ENCODE measurements around the gene ZNF584.
"Not testable (repeated sequence)": the region's sequence is repeated elsewhere in the genome, so short reads cannot be mapped to it uniquely, and the experiment has no call there.

ZNF584 gene

DNA sequence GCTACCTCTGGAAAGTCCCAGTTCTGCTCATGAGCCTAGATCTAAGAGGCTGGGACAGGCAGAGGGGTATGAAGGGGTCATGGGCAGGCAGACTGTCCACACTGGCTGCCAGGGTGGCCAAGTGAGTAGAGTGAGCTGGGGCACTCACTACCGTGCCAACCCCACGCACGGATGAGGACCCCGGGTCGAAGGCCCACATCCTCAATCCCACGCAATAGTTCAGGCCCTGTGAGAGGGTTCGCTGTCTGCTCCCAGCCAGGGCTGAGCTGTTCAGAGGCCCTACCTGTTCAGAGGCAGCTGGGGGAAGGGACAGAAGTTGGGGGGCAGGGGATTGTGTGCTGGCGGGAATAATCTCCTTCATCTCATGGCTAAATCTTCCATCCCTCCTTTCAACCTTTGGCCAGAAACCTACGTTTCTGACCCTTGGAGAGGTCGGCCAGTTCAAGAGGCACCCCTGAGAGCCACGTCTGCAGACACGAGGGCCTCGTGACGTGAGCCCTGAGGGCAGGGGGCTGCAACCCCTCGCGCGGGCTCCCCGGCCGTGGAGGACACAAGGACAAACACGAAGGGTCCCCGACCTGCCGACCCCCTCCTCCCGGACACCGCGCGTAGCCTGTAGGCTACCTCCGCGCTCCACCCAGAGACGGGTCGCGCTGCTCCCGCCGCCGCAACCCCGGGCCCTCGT lies 22.4 kb upstream of the ZNF584 start:
- DNase-seq, result no peak

- DNase-seq, result peak; percentile 99
Observed at GRCh38 chr19:58386576-58387337, 21.7 kb upstream of the ZNF584 start, which contains the start of gene RPS5. RPS5 (plus strand) TSS chr19:58387269; CDS start chr19:58388138, 869 bp downstream.

DNA sequence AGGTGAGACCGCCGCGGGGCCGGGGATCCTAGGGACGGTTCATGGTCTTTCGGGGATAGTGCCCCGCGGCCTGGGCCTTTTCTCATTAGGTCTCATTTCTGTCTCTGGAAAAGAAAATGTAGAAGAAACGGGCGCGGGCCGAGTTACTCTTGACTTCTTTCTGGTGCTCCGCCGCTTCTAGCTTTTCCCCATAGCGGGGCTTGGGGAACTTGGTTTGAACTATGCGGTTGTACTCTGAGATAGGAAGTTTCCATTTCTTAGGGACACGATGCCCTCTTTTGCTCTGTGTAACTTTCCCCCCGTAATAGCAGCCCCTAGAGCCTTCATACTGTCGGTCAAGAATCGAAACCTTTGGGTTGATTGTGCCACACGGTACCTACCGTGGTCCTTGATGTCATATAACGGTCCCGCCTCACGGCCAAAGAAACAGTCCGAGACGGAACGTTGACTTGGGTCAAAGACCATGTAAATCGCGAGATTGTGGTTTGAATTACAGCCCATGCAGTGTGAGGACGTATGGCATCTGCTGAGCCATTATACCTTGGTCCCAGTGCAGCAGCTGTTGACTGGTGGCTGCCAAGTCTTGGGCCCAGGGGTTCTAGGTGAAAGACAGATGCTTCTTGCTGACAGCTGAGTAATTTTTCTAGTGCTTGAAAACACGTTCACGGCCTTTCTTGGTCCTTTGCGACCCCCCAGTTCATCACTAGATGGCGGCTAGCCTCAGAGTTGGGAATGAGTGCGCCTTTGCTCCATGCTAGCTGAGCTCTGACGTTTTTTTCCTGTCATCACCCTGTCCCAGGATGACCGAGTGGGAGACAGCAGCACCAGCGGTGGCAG lies 20.9 kb upstream of the ZNF584 start:
- DNase-seq, result no peak

- no peak for DNase-seq
Observed at GRCh38 chr19:58388175-58388526, 20.3 kb upstream of the ZNF584 start.

DNA sequence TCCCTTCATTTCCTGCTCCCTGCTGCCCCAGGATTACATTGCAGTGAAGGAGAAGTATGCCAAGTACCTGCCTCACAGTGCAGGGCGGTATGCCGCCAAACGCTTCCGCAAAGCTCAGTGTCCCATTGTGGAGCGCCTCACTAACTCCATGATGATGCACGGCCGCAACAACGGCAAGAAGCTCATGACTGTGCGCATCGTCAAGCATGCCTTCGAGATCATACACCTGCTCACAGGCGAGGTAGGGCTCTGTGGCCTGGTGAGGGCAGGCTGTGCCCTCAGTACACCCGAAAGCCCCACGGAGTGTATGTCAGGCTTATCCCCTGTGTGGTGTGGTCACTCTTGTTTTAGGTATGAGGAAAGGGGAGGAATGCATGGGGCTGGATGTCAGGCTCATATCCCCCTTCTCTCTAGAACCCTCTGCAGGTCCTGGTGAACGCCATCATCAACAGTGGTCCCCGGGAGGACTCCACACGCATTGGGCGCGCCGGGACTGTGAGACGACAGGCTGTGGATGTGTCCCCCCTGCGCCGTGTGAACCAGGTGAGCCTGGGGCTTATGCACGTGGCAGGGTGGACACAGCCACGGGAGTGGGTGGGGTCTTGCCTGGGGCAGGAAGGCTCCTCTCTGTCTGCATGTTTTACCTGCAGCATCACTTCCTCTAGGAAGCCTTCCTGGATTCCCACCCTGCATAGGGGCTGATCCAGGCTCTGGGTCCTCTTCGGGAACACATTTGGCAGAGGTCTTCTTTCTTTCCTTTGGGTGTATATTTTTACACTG lies 15.3 kb upstream of the ZNF584 start:
- no peak for DNase-seq

DNA sequence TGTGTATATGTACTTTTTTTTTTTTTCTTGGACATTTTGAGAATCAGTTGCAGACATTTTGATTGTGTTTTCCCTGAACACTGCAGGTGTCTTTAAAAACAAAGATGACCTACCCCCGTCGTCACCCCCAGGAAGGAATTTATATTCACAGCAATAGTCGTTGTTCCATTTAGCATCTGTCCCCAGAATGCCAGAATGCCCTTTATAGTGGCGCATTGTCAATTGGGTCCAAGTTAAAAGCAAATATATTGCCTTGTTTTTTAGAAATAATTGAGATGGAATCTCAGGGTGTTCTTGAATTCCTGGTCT lies 14.8 kb upstream of the ZNF584 start:
- DNase-seq, result no peak

DNA sequence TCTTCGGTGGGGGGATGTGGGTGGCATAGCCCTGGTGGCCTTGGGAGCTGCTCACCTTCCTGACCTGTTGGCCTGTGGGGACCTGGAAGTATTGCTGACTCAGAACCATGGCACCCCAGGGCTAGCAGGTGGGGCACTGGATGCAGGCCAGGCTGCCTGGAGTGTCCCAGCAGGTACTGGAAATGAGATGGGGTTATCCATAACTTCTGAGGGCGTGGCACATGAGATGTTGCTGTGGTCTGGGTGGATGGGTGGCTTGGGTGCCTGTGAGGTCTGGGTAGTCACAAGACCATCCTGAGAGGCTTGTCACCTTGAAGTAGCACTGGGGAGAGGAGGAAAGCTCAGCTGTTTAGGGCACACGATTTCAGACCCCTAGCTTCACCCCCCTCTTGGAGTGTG lies 13.6 kb upstream of the ZNF584 start:
- no peak for DNase-seq

GRCh38 chr19:58395220-58395978 lies 13.1 kb upstream of the ZNF584 start, which contains the start of gene RNF225:
RNF225 (plus strand) TSS chr19:58395656; CDS start chr19:58396090, 434 bp downstream.
- DNase-seq, result no peak

DNA sequence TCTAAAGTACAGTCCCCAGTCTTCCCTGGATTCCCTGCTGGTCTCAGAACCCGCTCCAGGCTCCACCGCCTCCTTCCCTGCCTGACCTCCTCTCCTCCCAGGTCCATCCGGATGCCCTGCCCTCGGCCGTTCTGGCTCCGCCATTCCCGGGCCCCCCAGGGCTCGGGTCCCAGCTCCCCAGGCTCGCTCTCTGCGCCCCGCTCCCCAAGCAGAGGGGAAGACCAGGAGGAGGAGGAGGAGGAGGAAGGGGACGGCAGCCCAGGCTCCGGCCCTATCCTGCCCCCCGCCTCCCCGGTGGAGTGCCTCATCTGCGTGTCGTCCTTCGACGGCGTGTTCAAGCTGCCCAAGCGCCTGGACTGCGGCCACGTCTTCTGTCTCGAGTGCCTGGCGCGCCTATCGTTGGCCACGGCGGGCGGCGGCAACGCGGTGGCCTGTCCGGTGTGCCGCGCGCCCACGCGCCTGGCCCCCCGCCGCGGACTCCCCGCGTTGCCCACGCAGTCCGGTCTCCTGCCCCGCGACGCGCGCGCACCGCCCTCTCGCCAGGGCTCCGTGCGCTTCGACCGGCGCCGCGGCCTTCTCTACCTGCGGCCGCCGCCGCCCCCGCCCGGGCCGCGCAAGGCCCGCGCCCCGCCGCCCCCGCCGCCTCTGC lies 12.3 kb upstream of the ZNF584 start:
- DNase-seq, result no peak

DNA sequence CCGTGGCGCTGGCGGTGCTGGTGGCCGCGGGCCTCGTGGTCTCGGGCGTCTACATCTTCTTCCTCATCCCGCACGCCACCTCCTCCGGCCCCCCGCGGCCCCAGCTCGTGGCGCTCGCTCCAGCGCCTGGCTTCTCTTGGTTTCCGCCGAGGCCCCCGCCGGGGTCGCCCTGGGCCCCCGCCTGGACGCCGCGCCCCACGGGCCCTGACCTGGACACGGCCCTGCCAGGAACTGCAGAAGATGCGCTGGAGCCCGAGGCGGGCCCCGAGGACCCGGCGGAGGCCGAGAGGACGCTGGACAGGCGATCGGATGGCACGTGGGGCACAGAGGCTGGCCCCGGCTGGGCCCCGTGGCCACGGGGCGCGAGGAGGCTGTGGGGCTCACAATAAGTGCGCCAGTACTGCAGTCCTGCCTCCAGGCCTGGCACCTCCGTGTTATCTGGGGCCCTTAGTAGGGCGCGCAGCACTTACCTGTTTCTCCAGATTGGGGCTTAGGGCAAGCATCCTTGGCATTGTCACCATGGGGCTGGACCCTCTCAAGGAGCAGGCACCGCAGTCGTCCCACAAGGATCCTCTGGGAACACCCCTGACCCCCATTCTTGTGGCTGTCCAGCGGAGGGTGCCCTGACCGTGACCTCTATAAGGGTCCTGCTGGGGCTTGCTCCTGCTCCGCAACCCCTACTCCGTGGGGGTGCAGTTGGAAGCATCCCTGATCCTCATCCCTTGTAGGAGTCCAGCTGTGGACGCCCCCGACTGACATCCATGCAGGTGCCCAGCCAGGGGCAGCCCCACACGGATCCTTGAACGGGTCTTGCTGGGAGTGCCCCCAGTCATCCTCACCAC lies 11.5 kb upstream of the ZNF584 start:
- no peak for DNase-seq

GRCh38 chr19:58397533-58398037 lies 10.9 kb upstream of the ZNF584 start:
- no peak for DNase-seq

- no peak for DNase-seq
Observed at GRCh38 chr19:58398087-58398486, 10.4 kb upstream of the ZNF584 start.

DNA sequence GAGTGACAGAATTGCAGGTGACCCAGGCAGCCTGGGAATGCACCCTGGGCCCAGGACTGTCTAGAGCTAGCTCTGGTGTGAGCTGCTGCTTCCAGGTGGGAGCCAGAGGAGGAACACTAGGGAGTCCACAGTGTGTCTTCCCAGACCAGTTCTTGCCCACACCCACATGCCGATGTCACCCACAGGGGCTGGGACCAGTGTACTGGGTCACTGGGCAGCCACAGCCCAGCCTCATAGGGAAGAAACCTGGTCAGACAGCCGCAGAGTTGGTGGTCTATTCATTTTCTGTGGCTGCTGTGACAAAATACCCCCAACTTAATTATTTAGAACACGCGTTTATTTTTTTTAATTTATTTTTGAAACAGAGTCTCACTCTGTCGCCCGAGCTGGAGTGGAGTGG lies 9.9 kb upstream of the ZNF584 start:
- no peak for DNase-seq

DNA sequence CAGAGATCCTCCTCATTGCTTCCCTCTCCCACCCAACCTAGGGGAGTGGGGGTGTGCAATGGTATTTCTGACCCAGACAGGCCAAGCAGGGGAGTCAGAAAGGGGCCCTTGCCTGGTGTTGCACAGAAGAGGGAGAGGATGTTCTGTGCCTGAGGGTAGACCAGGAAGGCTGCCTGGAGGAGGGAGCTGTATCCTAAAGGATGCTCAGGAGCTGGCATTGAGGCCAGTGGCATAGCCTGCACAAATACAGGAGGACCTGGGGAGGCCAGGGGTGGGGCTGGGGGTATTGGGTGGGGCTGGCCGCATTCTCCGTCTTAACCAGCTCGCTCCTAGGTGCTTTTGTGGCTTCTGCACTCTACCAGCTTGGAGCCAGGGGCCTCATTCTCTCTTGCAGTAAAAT lies 8.5 kb upstream of the ZNF584 start:
- no peak for DNase-seq

GRCh38 chr19:58400316-58400915 lies 8.0 kb upstream of the ZNF584 start:
- DNase-seq, result no peak

- DNase-seq, result peak; percentile 100
Observed at GRCh38 chr19:58400916-58401839, 7.3 kb upstream of the ZNF584 start.

GRCh38 chr19:58401840-58402421 lies 6.5 kb upstream of the ZNF584 start:
- DNase-seq, result no peak

GRCh38 chr19:58403920-58404478 lies 4.5 kb upstream of the ZNF584 start:
- DNase-seq, result not testable (repeated sequence)
